ENCODE measurements around the gene UBE2E3. TPM values are rescaled to one million over a fixed set of nuclear protein-coding genes. Genes with fewer than 3 reads are reported as not detected.
"Not testable (repeated sequence)": the region's sequence is repeated elsewhere in the genome, so short reads cannot be mapped to it uniquely, and the experiment has no call there.

The UBE2E3 gene
- total and polyA plus RNA-seq, 9 donors: 105 to 161 (median 134) TPM

DNA sequence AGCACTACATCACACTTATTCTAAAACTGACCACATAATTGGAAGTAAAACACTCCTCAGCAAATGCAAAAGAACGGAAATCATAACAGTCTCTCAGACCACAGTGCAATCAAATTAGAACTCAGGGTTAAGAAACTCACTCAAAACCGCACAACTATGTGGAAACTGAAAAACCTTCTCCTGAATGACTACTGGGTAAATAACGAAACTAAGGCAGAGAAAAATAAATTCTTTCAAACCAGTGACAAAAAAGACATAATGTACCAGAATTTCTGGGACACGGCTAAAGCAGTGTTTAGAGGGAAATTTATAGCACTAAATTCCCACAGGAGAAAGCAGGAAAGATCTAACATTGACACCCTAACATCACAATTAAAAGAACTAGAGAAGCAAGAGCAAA, 111.5 kb downstream of the UBE2E3 start:
- not testable (repeated sequence) for H3K4me1 ChIP-seq (ENCODE audit: control insufficient read depth, insufficient read depth, low read length); H3K27ac ChIP-seq (ENCODE audit: low read length); DNase-seq; H3K9me3 ChIP-seq (replicated peaks; ENCODE audit: control insufficient read depth, low read depth, low read length); H3K36me3 ChIP-seq (ENCODE audit: control insufficient read depth, insufficient read depth, low read length); H3K27me3 ChIP-seq (ENCODE audit: control insufficient read depth, insufficient read depth, low read length); H3K4me3 ChIP-seq (ENCODE audit: low read length)
- WGBS (ENCODE audit: insufficient coverage): no CpG with 5 or more reads among the region's 4 CpGs

DNA sequence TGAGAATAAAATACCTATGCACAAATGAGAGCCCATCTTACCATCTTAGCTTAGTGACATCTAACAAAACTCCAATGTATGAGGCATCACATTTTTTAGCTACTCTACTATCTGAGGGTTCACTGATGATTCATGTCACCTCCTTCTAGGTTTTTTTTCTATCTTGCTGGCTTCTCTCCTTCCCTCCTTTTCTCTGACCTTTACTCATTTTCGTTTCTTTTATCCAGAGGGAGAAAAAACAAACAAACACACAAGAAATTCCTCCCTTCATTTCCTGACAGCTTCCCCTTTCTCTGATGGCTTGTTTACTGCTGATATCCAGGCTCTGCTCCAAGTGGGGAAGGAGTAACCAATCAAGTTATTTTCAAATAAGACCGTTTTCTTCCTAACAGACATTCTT, 115.1 kb downstream of the UBE2E3 start:
- Histone ChIP-seq H3K4me1 (ENCODE audit: control insufficient read depth, insufficient read depth, low read length) (no peaks in the 10 kb centered on the region), H3K9me3 (replicated peaks; ENCODE audit: control insufficient read depth, low read depth, low read length) (peaks cover 2% of the 10 kb centered on the region), H3K36me3 (ENCODE audit: control insufficient read depth, insufficient read depth, low read length) (no peaks in the 10 kb centered on the region), H3K4me3 (ENCODE audit: low read length) (no peak overlapping the region), H3K27me3 (ENCODE audit: control insufficient read depth, insufficient read depth, low read length) (no peaks in the 10 kb centered on the region), H3K27ac (ENCODE audit: low read length) (no peak overlapping the region)
- WGBS (ENCODE audit: insufficient coverage): no CpG with 5 or more reads among the region's 2 CpGs
- no peak for DNase-seq

DNA sequence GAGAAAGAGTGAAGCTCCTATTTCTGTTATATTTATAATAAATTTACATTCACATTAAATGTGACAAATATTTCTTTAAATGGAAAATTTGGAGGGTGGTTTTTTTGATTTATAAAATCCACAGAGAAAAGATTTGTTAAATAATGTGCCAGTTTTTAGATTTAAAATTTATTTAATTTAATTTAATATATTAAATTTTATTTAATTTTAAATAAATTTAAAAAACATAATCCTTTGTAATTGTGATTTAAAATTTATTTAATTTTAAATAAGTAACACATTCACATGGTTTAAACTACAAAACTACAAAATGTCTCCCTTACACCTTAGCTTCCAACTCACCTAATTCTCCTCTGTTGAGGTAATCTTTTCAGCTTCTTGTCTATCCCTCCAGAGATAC, 123.3 kb downstream of the UBE2E3 start:
- H3K9me3 ChIP-seq (replicated peaks; ENCODE audit: control insufficient read depth, low read depth, low read length): no peaks in the 10 kb centered on the region
- no peak for DNase-seq

DNA sequence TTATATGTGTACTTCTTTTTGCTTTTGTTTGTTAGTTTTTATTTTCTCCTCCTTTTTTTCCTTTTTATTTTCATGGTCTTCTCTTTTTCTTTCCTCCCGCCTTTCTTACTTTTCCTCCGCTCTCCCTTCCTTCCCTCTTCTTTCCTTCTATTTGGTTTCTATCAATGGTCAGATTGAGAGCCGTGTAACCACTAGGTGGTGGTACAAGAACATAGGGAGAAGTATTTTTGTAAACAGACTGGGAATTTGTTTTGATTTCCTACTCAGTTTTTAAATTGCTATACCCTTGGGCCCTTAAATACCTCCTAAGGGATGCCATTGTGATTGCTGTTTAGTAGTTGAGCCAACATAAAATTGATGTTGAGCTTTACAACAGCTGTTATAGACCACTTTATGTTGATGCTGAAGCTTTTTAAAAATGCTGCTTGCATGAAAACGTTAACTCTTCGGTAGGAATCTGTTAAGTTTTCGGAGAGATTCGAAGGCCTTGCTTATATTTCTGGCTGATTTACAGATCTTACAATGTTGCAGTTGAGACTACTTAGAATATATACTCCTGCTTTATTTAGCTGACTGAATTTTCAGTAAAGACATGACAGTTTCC, 124.2 kb downstream of the UBE2E3 start:
- H3K27ac ChIP-seq (ENCODE audit: low read length): no peak overlapping the region
- no CpG with 5 or more reads among the region's 7 CpGs for WGBS (ENCODE audit: insufficient coverage)
- no peak overlapping the region for H3K4me3 ChIP-seq (ENCODE audit: low read length)
- peaks cover 2% of the 10 kb centered on the region for H3K27me3 ChIP-seq (ENCODE audit: control insufficient read depth, insufficient read depth, low read length)
- DNase-seq: peak; percentile 78
- no peaks in the 10 kb centered on the region for H3K36me3 ChIP-seq (ENCODE audit: control insufficient read depth, insufficient read depth, low read length)
- H3K4me1 ChIP-seq (ENCODE audit: control insufficient read depth, insufficient read depth, low read length): no peaks in the 10 kb centered on the region
- H3K9me3 ChIP-seq (replicated peaks; ENCODE audit: control insufficient read depth, low read depth, low read length): no peaks in the 10 kb centered on the region

More for the DNA sequence above, 123.3 kb downstream of the UBE2E3 start:
- Histone ChIP-seq H3K27ac (ENCODE audit: low read length) (no peak overlapping the region), H3K36me3 (ENCODE audit: control insufficient read depth, insufficient read depth, low read length) (no peaks in the 10 kb centered on the region), H3K4me1 (ENCODE audit: control insufficient read depth, insufficient read depth, low read length) (no peaks in the 10 kb centered on the region), H3K27me3 (ENCODE audit: control insufficient read depth, insufficient read depth, low read length) (peaks cover 2% of the 10 kb centered on the region), H3K4me3 (ENCODE audit: low read length) (no peak overlapping the region)

DNA sequence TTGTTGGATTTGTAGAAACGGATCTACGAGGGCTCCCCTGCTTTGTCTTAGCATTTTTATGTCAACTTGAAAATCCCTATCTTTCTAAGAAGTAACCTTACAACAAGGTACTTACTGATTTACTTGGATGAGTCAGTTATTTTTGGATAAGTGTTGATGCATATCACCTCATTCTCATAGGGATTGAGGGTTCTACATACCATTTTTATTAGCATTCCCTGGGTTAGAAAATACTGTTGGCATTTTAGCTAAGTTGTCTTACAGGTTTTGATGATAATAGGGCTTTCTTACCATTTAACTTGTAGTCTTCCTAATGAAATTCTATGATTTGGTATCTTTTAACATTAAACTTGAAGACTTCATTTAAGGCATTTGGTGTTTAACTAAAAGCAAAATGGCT, 125.2 kb downstream of the UBE2E3 start:
- H3K36me3 ChIP-seq (ENCODE audit: control insufficient read depth, insufficient read depth, low read length): no peaks in the 10 kb centered on the region

DNA sequence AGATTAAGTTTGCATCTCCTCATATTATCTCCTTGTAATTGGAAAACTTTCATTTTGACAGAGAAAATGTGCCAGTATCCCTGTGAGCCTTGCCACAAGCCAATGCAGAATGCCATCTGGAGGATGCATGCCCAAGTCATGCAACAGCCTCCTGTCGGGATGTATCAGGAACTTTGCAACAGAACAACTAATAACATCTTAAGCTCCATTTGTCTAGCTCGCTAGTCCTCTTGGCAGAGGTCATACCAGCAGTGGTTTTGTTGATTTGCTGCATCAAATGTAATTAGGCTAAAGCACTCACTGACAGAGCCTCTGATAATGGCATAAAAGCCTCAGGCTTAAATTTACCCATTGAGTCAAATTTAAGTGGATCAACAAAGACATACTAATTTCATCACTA, 125.8 kb downstream of the UBE2E3 start:
- Histone ChIP-seq H3K36me3 (ENCODE audit: control insufficient read depth, insufficient read depth, low read length) (no peaks in the 10 kb centered on the region), H3K27me3 (ENCODE audit: control insufficient read depth, insufficient read depth, low read length) (peaks cover 2% of the 10 kb centered on the region), H3K9me3 (replicated peaks; ENCODE audit: control insufficient read depth, low read depth, low read length) (no peaks in the 10 kb centered on the region), H3K27ac (ENCODE audit: low read length) (no peak overlapping the region), H3K4me3 (ENCODE audit: low read length) (no peak overlapping the region), H3K4me1 (ENCODE audit: control insufficient read depth, insufficient read depth, low read length) (no peaks in the 10 kb centered on the region)
- peak; percentile 11 for DNase-seq
- no CpG with 5 or more reads among the region's 2 CpGs for WGBS (ENCODE audit: insufficient coverage)

More for the DNA sequence above, 125.2 kb downstream of the UBE2E3 start:
- Histone ChIP-seq H3K9me3 (replicated peaks; ENCODE audit: control insufficient read depth, low read depth, low read length) (no peaks in the 10 kb centered on the region), H3K4me3 (ENCODE audit: low read length) (no peak overlapping the region), H3K4me1 (ENCODE audit: control insufficient read depth, insufficient read depth, low read length) (no peaks in the 10 kb centered on the region), H3K27ac (ENCODE audit: low read length) (no peak overlapping the region), H3K27me3 (ENCODE audit: control insufficient read depth, insufficient read depth, low read length) (peaks cover 2% of the 10 kb centered on the region)
- no CpG with 5 or more reads among the region's 2 CpGs for WGBS (ENCODE audit: insufficient coverage)
- no peak for DNase-seq

DNA sequence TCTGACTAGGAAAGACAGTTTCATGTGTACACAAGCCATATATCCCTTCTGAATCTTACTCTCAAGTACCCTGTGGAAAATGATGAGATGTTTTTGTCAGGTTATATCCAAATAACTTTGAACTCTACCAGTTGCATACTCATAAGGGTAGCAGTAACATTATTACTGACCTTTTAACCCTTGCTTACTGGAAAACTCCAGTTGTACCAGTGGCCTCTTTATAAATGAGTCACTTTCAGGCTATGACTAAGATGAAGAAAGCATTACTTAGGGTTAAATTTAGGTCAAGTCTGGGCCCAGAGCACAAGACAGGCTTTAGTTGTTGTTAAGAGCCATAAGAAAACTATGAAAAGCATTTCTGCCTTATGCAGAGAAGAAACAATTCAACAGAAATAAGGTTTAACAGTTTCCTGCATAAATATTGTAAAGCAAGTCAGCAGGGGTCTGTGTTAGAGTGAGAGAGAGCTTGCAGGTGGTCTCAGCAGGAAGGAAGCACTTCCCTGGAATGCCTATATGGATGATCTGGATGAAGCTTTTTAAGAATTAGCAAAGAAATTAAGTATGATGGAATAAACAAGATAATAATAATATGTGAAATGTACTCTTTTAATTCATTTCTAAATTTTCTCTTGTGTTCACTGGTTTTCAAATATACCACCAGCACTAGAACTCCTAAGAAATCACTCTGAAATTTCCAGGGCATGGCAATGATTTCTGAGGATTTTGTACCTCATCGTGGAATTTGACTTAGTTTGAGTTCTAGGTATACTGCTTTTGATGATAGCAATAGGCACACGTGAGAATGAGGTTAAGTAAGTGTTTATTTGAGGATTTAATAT, 126.6 kb downstream of the UBE2E3 start:
- H3K27ac ChIP-seq (ENCODE audit: low read length): no peak overlapping the region
- DNase-seq: no peak
- no peak overlapping the region for H3K4me3 ChIP-seq (ENCODE audit: low read length)
- no peaks in the 10 kb centered on the region for H3K36me3 ChIP-seq (ENCODE audit: control insufficient read depth, insufficient read depth, low read length)
- H3K27me3 ChIP-seq (ENCODE audit: control insufficient read depth, insufficient read depth, low read length): peaks cover 2% of the 10 kb centered on the region
- H3K9me3 ChIP-seq (replicated peaks; ENCODE audit: control insufficient read depth, low read depth, low read length): no peaks in the 10 kb centered on the region
- WGBS (ENCODE audit: insufficient coverage): no CpG with 5 or more reads among the region's 2 CpGs
- no peaks in the 10 kb centered on the region for H3K4me1 ChIP-seq (ENCODE audit: control insufficient read depth, insufficient read depth, low read length)

DNA sequence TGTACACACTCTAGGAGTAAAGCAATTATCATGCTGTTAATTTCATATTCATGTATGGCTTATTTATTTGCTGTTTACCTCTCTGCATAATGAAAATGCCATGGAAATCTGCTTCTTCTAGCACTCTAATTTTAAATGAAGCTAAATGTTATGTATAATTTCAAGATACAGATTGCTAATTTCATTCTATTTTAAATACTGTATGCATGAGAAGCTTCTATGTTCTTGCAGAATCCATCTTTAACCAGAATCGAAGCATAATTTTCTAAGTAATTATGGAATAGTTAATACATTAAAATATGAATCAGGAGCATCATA, 127.2 kb downstream of the UBE2E3 start:
- Histone ChIP-seq H3K4me3 (ENCODE audit: low read length) (no peak overlapping the region), H3K27ac (ENCODE audit: low read length) (no peak overlapping the region), H3K36me3 (ENCODE audit: control insufficient read depth, insufficient read depth, low read length) (no peaks in the 10 kb centered on the region), H3K9me3 (replicated peaks; ENCODE audit: control insufficient read depth, low read depth, low read length) (no peaks in the 10 kb centered on the region), H3K4me1 (ENCODE audit: control insufficient read depth, insufficient read depth, low read length) (no peaks in the 10 kb centered on the region), H3K27me3 (ENCODE audit: control insufficient read depth, insufficient read depth, low read length) (peaks cover 2% of the 10 kb centered on the region)
- DNase-seq: no peak
- WGBS (ENCODE audit: insufficient coverage): no CpG with 5 or more reads among the region's 1 CpG

DNA sequence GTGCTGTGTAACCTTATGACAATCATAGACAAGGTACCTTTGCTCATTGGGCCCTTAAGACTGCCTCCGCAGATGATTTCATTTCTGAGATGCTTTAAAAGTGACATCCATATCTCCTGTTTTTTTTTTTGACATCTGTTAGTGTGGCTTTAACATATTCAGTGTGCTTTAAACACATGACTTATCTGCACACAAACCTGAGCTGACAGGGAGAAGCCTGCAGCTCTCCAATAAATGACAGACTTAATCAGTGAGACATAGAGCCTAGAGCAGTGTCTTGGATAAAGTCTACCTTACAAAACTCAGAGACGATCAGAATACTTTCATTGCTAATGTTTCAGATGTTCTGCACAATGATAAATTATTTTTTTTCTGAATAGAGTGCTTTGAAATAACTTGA, 130.7 kb downstream of the UBE2E3 start:
- no peaks in the 10 kb centered on the region for H3K9me3 ChIP-seq (replicated peaks; ENCODE audit: control insufficient read depth, low read depth, low read length)
- no CpG with 5 or more reads among the region's 2 CpGs for WGBS (ENCODE audit: insufficient coverage)

DNA sequence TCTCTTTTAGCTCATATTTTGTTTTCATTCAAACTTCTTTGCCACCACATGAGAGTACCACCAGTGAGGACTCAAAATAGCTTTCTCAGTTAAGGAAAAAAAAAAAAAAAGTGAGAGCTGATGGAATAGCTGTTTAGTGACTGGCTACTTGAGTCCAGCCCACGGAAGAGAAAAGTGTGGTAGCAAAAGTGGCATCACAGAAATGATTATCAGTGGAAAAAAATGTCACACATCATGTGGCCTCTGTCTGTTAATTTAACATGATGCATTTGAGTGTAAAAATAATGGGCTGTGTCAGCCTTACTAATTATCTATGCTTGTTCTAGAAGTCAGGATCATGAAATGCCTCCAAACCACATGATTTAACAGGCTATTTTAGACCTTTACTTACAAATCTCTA, 132.5 kb downstream of the UBE2E3 start:
- no peaks in the 10 kb centered on the region for H3K9me3 ChIP-seq (replicated peaks; ENCODE audit: control insufficient read depth, low read depth, low read length)
- WGBS (ENCODE audit: insufficient coverage): 88% methylated on average over 1 of the region's 1 CpG
- H3K4me3 ChIP-seq (ENCODE audit: low read length): no peak overlapping the region
- no peak for DNase-seq
- H3K36me3 ChIP-seq (ENCODE audit: control insufficient read depth, insufficient read depth, low read length): no peaks in the 10 kb centered on the region
- no peaks in the 10 kb centered on the region for H3K4me1 ChIP-seq (ENCODE audit: control insufficient read depth, insufficient read depth, low read length)
- H3K27ac ChIP-seq (ENCODE audit: low read length): no peak overlapping the region
- H3K27me3 ChIP-seq (ENCODE audit: control insufficient read depth, insufficient read depth, low read length): no peaks in the 10 kb centered on the region

More for the DNA sequence above, 130.7 kb downstream of the UBE2E3 start:
- no peak for DNase-seq
- Histone ChIP-seq H3K27ac (ENCODE audit: low read length) (no peak overlapping the region), H3K36me3 (ENCODE audit: control insufficient read depth, insufficient read depth, low read length) (no peaks in the 10 kb centered on the region), H3K4me3 (ENCODE audit: low read length) (no peak overlapping the region), H3K27me3 (ENCODE audit: control insufficient read depth, insufficient read depth, low read length) (no peaks in the 10 kb centered on the region), H3K4me1 (ENCODE audit: control insufficient read depth, insufficient read depth, low read length) (no peaks in the 10 kb centered on the region)
